ENCODE data around the gene KRTAP10-11.

- no peak for TF ChIP-seq JUN (IDR thresholded peaks at IDR 0.05; ENCODE audit: low read depth, low read length)
- TF ChIP-seq MAFK (IDR thresholded peaks at IDR 0.05; ENCODE audit: low read depth, low read length): no peak
- no peak for TF ChIP-seq RNF2 (IDR thresholded peaks at IDR 0.05; ENCODE audit: borderline replicate concordance, low read depth, low read length, missing control alignments, poor library complexity, severe bottlenecking)
- TF ChIP-seq TEAD4 (IDR thresholded peaks at IDR 0.05; ENCODE audit: low read depth, low read length): no peak
Measured at GRCh38 chr21:44692798-44693512, 46.7 kb downstream of the KRTAP10-11 start.
